ENCODE measurements around the gene P2RX5.

- TF ChIP-seq POLR2AphosphoS5 (IDR thresholded peaks at IDR 0.05; ENCODE audit: borderline replicate concordance, low read depth, low read length) (no peak), EZH2 (IDR thresholded peaks at IDR 0.05) (no peak)
Observed at GRCh38 chr17:3689262-3690093, 6.5 kb downstream of the P2RX5 start.
